H9 (cell line): ENCODE data around the gene COL5A3. TPM values are rescaled to one million over a fixed set of nuclear protein-coding genes. Genes with fewer than 3 reads are reported as not detected.

Experiments
- DNase-seq: peaks from one replicate; pipeline ENCODE4 v3.0.0-alpha.2; 2017
- H2AFZ ChIP-seq: one replicate; pipeline ENCODE4 v1.6.1; 2013; ENCODE audit warnings: mild to moderate bottlenecking, low read length, control low read depth, moderate library complexity
- H2AK5ac ChIP-seq: 2 replicates; pipeline ENCODE4 v1.6.1; 2013; ENCODE audit warnings: low read length, control low read depth, mixed read lengths; ENCODE audit not compliant: insufficient read length
- H2BK120ac ChIP-seq: one replicate; pipeline ENCODE4 v1.6.1; 2013; ENCODE audit warnings: low read depth, mild to moderate bottlenecking, low read length, control low read depth, inconsistent platforms; ENCODE audit not compliant: poor library complexity, severe bottlenecking
- H2BK12ac ChIP-seq: 2 replicates; pipeline ENCODE4 v1.6.1; 2013; ENCODE audit warnings: low read length, control low read depth, mixed read lengths, low read depth; ENCODE audit not compliant: insufficient read length
- H2BK15ac ChIP-seq: 2 replicates; pipeline ENCODE4 v1.6.1; 2013; ENCODE audit warnings: low read depth, low read length, control low read depth
- H2BK20ac ChIP-seq: one replicate; pipeline ENCODE4 v1.6.1; 2013; ENCODE audit warnings: low read depth, mild to moderate bottlenecking, low read length, control low read depth, inconsistent platforms; ENCODE audit not compliant: poor library complexity, severe bottlenecking
- H2BK5ac ChIP-seq: 2 replicates; pipeline ENCODE4 v1.6.1; 2013; ENCODE audit warnings: low read length, control low read depth, mixed read lengths; ENCODE audit not compliant: insufficient read length
- H3K14ac ChIP-seq: 2 replicates; pipeline ENCODE4 v1.6.1; 2013; ENCODE audit warnings: low read length, control low read depth; ENCODE audit not compliant: insufficient read depth
- H3K18ac ChIP-seq: 2 replicates; pipeline ENCODE4 v1.6.1; 2013; ENCODE audit warnings: low read depth, mild to moderate bottlenecking, mixed read lengths, low read length, control low read depth; ENCODE audit not compliant: insufficient read length
- H3K23ac ChIP-seq: 2 replicates; pipeline ENCODE4 v1.6.1; 2013; ENCODE audit warnings: low read length, control low read depth, mixed read lengths, low read depth; ENCODE audit not compliant: insufficient read length
- H3K23me2 ChIP-seq: 2 replicates; pipeline ENCODE4 v1.6.1; 2013; ENCODE audit warnings: low read depth, mild to moderate bottlenecking, mixed read lengths, low read length, control low read depth; ENCODE audit not compliant: insufficient read length, poor library complexity, severe bottlenecking
- H3K27ac ChIP-seq: 2 replicates; pipeline ENCODE4 v1.5.1; 2013; ENCODE audit warnings: low read length, control low read depth, mixed read lengths, low read depth; ENCODE audit not compliant: insufficient read length
- H3K27me3 ChIP-seq: 2 replicates; pipeline ENCODE4 v1.6.1; 2013; ENCODE audit warnings: low read length, control low read depth, inconsistent platforms; ENCODE audit not compliant: insufficient read depth
- H3K4ac ChIP-seq: 2 replicates; pipeline ENCODE4 v1.6.1; 2013; ENCODE audit warnings: low read depth, mild to moderate bottlenecking, control low read depth, inconsistent platforms, low read length, moderate library complexity
- H3K4me1 ChIP-seq: 2 replicates; pipeline ENCODE4 v1.6.1; 2013; ENCODE audit warnings: low read length, control low read depth, inconsistent platforms; ENCODE audit not compliant: insufficient read depth
- H3K4me2 ChIP-seq: 2 replicates; pipeline ENCODE4 v1.6.1; 2013; ENCODE audit warnings: low read length, control low read depth, mixed read lengths; ENCODE audit not compliant: insufficient read length, insufficient read depth
- H3K56ac ChIP-seq: 2 replicates; pipeline ENCODE4 v1.6.1; 2013; ENCODE audit warnings: low read depth, mild to moderate bottlenecking, mixed read lengths, low read length, control low read depth; ENCODE audit not compliant: insufficient read length
- H3K79me1 ChIP-seq: 2 replicates; pipeline ENCODE4 v1.6.1; 2013; ENCODE audit warnings: low read depth, mild to moderate bottlenecking, moderate library complexity, low read length, control low read depth, inconsistent platforms; ENCODE audit not compliant: insufficient read depth, poor library complexity, severe bottlenecking
- H3K79me2 ChIP-seq: 2 replicates; pipeline ENCODE4 v1.6.1; 2013; ENCODE audit warnings: low read length, control low read depth, inconsistent platforms; ENCODE audit not compliant: insufficient read depth
- H3K9ac ChIP-seq: 2 replicates; pipeline ENCODE4 v1.6.1; 2013; ENCODE audit warnings: low read length, control low read depth, mixed read lengths; ENCODE audit not compliant: insufficient read length; ENCODE audit errors: extremely low read depth
- H3K9me3 ChIP-seq: one replicate; pipeline ENCODE4 v1.6.1; 2013; ENCODE audit warnings: low read depth, low read length, inconsistent platforms; ENCODE audit not compliant: control insufficient read depth
- H3T11ph ChIP-seq: one replicate; pipeline ENCODE4 v1.6.1; 2013; ENCODE audit warnings: mild to moderate bottlenecking, low read length, control low read depth, inconsistent platforms
- H4K20me1 ChIP-seq: one replicate; pipeline ENCODE4 v1.6.1; 2013; ENCODE audit not compliant: control insufficient read depth, insufficient read length, insufficient read depth
- H4K5ac ChIP-seq: 2 replicates; pipeline ENCODE4 v1.6.1; 2013; ENCODE audit warnings: low read depth, mild to moderate bottlenecking, mixed read lengths, low read length, control low read depth; ENCODE audit not compliant: insufficient read length
- H4K8ac ChIP-seq: replicated peaks from 2 replicates; pipeline ENCODE4 v1.6.1; 2013; ENCODE audit warnings: low read length, control low read depth, mixed read lengths, low read depth; ENCODE audit not compliant: insufficient read length
- H4K91ac ChIP-seq: 2 replicates; pipeline ENCODE4 v1.6.1; 2013; ENCODE audit warnings: low read depth, mild to moderate bottlenecking, moderate library complexity, mixed read lengths, low read length, control low read depth; ENCODE audit not compliant: insufficient read length
- H3K27ac Mint-ChIP-seq, 3 experiments: 2 replicates in 2 of 3; 3 replicates in 1 of 3; pipeline ENCODE4 v1.8.0; 2020 to 2021; ENCODE audit warnings: mixed read lengths in 3 of 3, mild to moderate bottlenecking in 1 of 3, moderate library complexity in 1 of 3
- H3K27me3 Mint-ChIP-seq: 2 replicates; pipeline ENCODE4 v1.8.0; 2021; ENCODE audit warnings: low read depth, mild to moderate bottlenecking, moderate library complexity, mixed read lengths
- H3K36me3 Mint-ChIP-seq, 3 experiments: 2 replicates in 2 of 3; 3 replicates in 1 of 3; pipeline ENCODE4 v1.8.0; 2020 to 2021; ENCODE audit warnings: low read depth in 3 of 3, mixed read lengths in 3 of 3; ENCODE audit not compliant: insufficient read depth in 1 of 3
- H3K4me1 Mint-ChIP-seq, 2 experiments: 2 replicates each; pipeline ENCODE4 v1.8.0; 2020; ENCODE audit warnings: mixed read lengths in 2 of 2
- H3K4me3 Mint-ChIP-seq, 2 experiments: 2 replicates in 1 of 2; 3 replicates in 1 of 2; pipeline ENCODE4 v1.8.0; 2020 to 2021; ENCODE audit warnings: mild to moderate bottlenecking in 2 of 2, mixed read lengths in 2 of 2, moderate library complexity in 1 of 2
- H3K9me3 Mint-ChIP-seq, 2 experiments: 2 replicates in 1 of 2; 3 replicates in 1 of 2; pipeline ENCODE4 v1.8.0; 2020; ENCODE audit warnings: mild to moderate bottlenecking in 2 of 2, mixed read lengths in 2 of 2, moderate library complexity in 1 of 2
- WGBS: extraction: QIAGEN DNeasy Blood & Tissue Kit; methylation state at CpG from one replicate; pipeline ENCODE4 v1.1.7; 2013; ENCODE audit warnings: missing lambda C conversion rate, low lambda C conversion rate, mixed read lengths; ENCODE audit not compliant: insufficient read length; ENCODE audit errors: extremely low coverage; 5-methylcytosine and 5-hydroxymethylcytosine counted together
- total RNA-seq: library from RNA; stranded (reverse); gene quantifications from 2 replicates; pipeline ENCODE4 v1.2.1, GENCODE V29; 2021
- TF ChIP-seq, protein P1 (sequence below): fragments of 200-600 bp; sonication (generic); conservative IDR thresholded peaks from 3 replicates; pipeline ENCODE4 v1.8.0; 2021; ENCODE audit warnings: antibody characterized with exemption, mild to moderate bottlenecking

COL5A3 gene
- total RNA-seq, 1 experiment from 2014 or later: 0.72 TPM

DNA sequence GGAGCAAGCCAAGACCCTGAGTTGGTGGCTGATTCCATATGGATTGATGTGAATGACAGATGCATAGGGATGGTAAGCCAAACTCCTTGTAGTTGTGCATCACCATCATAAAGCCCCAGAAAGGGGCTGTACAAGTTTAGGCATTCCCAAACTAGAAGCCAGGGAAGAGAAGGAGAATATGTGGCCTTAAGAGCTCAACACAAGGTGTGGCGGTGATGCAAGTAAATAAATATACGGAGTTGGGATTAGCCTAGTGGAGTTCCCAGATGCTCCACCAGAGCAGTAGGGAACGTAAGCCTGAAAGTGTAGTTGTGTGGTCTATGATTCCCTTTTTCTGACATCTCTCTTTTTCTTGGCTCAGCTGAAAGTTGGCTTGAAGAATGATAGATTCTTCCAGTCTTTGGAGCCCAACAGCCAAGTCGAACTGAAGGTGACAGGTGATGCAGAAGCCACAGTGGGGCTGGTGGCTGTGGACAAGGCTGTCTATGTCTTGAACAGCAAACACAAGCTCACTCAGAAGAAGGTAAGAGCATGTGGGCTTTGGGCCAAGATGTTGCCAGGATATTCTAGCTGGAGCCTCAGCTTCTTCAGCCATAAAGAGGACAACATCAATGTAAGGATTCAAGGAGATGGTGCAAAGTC is 33.1 kb upstream of the COL5A3 start:
- no peak for DNase-seq
- Histone ChIP-seq H4K8ac (no peak overlapping the region), H3K4me2 (no peak overlapping the region), H3K4me1 (no peaks in the 10 kb centered on the region), H3K18ac (no peak overlapping the region), H2BK20ac (no peak overlapping the region), H3K27ac (no peak overlapping the region), H2AFZ (no peak overlapping the region), H2BK15ac (no peak overlapping the region), H3K23me2 (no peaks in the 10 kb centered on the region), H3K79me1 (no peaks in the 10 kb centered on the region), H2BK120ac (no peak overlapping the region), H3K9me3 (peaks cover 17% of the 10 kb centered on the region), H3K9ac (no peak overlapping the region), H3K56ac (no peak overlapping the region), H3K79me2 (no peaks in the 10 kb centered on the region), H4K20me1 (no peaks in the 10 kb centered on the region), H2AK5ac (no peak overlapping the region), H2BK5ac (no peak overlapping the region), H3K4ac (no peak overlapping the region), H3K14ac (no peak overlapping the region), H4K91ac (no peak overlapping the region), H3K23ac (no peak overlapping the region), H4K5ac (no peak overlapping the region), H3T11ph (no peak overlapping the region), H2BK12ac (no peak overlapping the region), H3K27me3 (no peaks in the 10 kb centered on the region)
- Mint-ChIP-seq H3K4me3 (no peak overlapping the region), H3K36me3 (no peaks in the 10 kb centered on the region), H3K27me3 (peaks cover 81% of the 10 kb centered on the region), H3K4me1 (peaks cover 0 to 5% of the 10 kb centered on the region in 2 experiments; a peak in 2 of 4 replicates), H3K9me3 (no peaks in the 10 kb centered on the region), H3K27ac (no peak overlapping the region)
- no CpG with 5 or more reads among the region's 4 CpGs for whole genome bisulfite sequencing
- TF ChIP-seq, protein P1, sequence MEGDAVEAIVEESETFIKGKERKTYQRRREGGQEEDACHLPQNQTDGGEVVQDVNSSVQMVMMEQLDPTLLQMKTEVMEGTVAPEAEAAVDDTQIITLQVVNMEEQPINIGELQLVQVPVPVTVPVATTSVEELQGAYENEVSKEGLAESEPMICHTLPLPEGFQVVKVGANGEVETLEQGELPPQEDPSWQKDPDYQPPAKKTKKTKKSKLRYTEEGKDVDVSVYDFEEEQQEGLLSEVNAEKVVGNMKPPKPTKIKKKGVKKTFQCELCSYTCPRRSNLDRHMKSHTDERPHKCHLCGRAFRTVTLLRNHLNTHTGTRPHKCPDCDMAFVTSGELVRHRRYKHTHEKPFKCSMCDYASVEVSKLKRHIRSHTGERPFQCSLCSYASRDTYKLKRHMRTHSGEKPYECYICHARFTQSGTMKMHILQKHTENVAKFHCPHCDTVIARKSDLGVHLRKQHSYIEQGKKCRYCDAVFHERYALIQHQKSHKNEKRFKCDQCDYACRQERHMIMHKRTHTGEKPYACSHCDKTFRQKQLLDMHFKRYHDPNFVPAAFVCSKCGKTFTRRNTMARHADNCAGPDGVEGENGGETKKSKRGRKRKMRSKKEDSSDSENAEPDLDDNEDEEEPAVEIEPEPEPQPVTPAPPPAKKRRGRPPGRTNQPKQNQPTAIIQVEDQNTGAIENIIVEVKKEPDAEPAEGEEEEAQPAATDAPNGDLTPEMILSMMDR: no peak
